A549 (cell line): ENCODE data around the gene HTRA2. TPM values are rescaled to one million over a fixed set of nuclear protein-coding genes. Genes with fewer than 3 reads are reported as not detected.

Experiments used
- ATAC-seq, 2 experiments: fragments of 200-7000 bp in 1 of 2; fragments of >200 bp in 1 of 2; cut with Nextera tagmentation in 1 of 2; cut with Tn5 transposase in 1 of 2; 3 replicates each; pipeline versions ENCODE4 v1.8.0 to v1.9.1; 2018 to 2020; ENCODE audit warnings: mild to moderate bottlenecking in 1 of 2, moderate library complexity in 1 of 2
- CTCF ChIA-PET: fragments of 300-600 bp; sonication (Branson Sonifier 250); formaldehyde crosslinking; extraction: SDS; loops from one replicate; lab custom pipeline; 2021; ENCODE audit warnings: antibody characterized with exemption, inconsistent platforms; lab: Yijun Ruan, JAX
- POLR2A ChIA-PET: fragments of 350-600 bp; formaldehyde crosslinking; extraction: SDS; loops from one replicate; lab custom pipeline; 2021; ENCODE audit warnings: antibody characterized with exemption, inconsistent platforms; lab: Yijun Ruan, JAX
- DNase-seq, 2 experiments: peaks; one replicate each; pipeline versions ENCODE4 v3.0.0 to v3.0.0-alpha.2; 2011 to 2016; ENCODE audit warnings: low read depth in 1 of 2, low spot score in 1 of 2
- FAIRE-seq: peaks from 2 replicates; lab custom pipeline; 2011; peaks lifted over from hg19 to GRCh38; lab: Jason Lieb, UNC
- H3K27ac ChIP-seq, 2 experiments: fragments of >200 bp; sonication (Bioruptor Twin); formaldehyde crosslinking; 3 replicates each; pipeline ENCODE4 v1.5.1; 2016 to 2017
- H3K4me1 ChIP-seq: fragments of >200 bp; sonication (Bioruptor Twin); formaldehyde crosslinking; 3 replicates; pipeline ENCODE4 v1.6.1; 2016
- H3K4me2 ChIP-seq: fragments of >200 bp; sonication (Bioruptor Twin); formaldehyde crosslinking; 3 replicates; pipeline ENCODE4 v1.6.1; 2016
- H3K4me3 ChIP-seq: fragments of >200 bp; sonication (Bioruptor Twin); formaldehyde crosslinking; 3 replicates; pipeline ENCODE4 v1.5.1; 2016
- H3K9me3 ChIP-seq: fragments of >200 bp; sonication (Bioruptor Twin); formaldehyde crosslinking; 3 replicates; pipeline ENCODE4 v1.6.1; 2016
- CBX2 ChIP-seq: fragments of 200-600 bp; sonication (generic); IDR thresholded peaks from 2 replicates; pipeline ENCODE4 v1.6.1; 2016; ENCODE audit warnings: low read depth, mild to moderate bottlenecking, borderline replicate concordance
- CBX8 ChIP-seq: fragments of 200-600 bp; sonication (generic); IDR thresholded peaks from 2 replicates; pipeline ENCODE4 v1.6.1; 2016
- CEBPB ChIP-seq, 2 experiments: fragments of >200 bp in 1 of 2; sonication (Bioruptor Twin) in 1 of 2; formaldehyde crosslinking in 1 of 2; IDR thresholded peaks; 2 replicates each; pipeline ENCODE4 v1.6.1; 2012 to 2016
- EHF ChIP-seq: fragments of 250-450 bp; sonication (Bioruptor Pico); IDR thresholded peaks from 2 replicates; pipeline ENCODE4 v1.5.0; 2020; ENCODE audit warnings: mild to moderate bottlenecking
- HEYL ChIP-seq: fragments of 250-450 bp; sonication (Bioruptor Pico); IDR thresholded peaks from 2 replicates; pipeline ENCODE4 v1.8.0; 2021; ENCODE audit warnings: mild to moderate bottlenecking, moderate library complexity
- HOXA7 ChIP-seq: fragments of 250-450 bp; sonication (Bioruptor Pico); IDR thresholded peaks from 2 replicates; pipeline ENCODE4 v1.5.0; 2020; ENCODE audit warnings: mild to moderate bottlenecking, moderate library complexity
- JUN ChIP-seq, 2 experiments: fragments of >200 bp; sonication (Bioruptor Twin); formaldehyde crosslinking; IDR thresholded peaks; 2 replicates in 1 of 2; 3 replicates in 1 of 2; pipeline ENCODE4 v1.6.1; 2016 to 2017
- JUNB ChIP-seq: fragments of >200 bp; sonication (Bioruptor Twin); formaldehyde crosslinking; IDR thresholded peaks from 2 replicates; pipeline ENCODE4 v1.6.1; 2016
- NFE2L2 ChIP-seq: fragments of 150-350 bp; conservative IDR thresholded peaks from 2 replicates; pipeline ENCODE4 v1.6.1; 2014; ENCODE audit warnings: low read length
- NR3C1 ChIP-seq: fragments of >200 bp; sonication (Bioruptor Twin); formaldehyde crosslinking; IDR thresholded peaks from 3 replicates; pipeline ENCODE4 v1.6.1; 2017
- POLR2AphosphoS2 ChIP-seq: conservative IDR thresholded peaks from 2 replicates; pipeline ENCODE4 v1.6.1; 2012; ENCODE audit warnings: low read length, improper control_type of control experiment, inconsistent platforms
- RAD21 ChIP-seq, 2 experiments: fragments of >200 bp in 1 of 2; sonication (Bioruptor Twin) in 1 of 2; formaldehyde crosslinking in 1 of 2; IDR thresholded peaks in 1 of 2; conservative IDR thresholded peaks in 1 of 2; 2 replicates in 1 of 2; 3 replicates in 1 of 2; pipeline ENCODE4 v1.6.1; 2012 to 2018; ENCODE audit warnings: inconsistent platforms in 1 of 2
- RNF2 ChIP-seq: fragments of 200-600 bp; sonication (generic); IDR thresholded peaks from 2 replicates; pipeline ENCODE4 v1.6.1; 2016; ENCODE audit warnings: low read depth, mild to moderate bottlenecking, antibody characterized with exemption, moderate library complexity, borderline replicate concordance
- SREBF2 ChIP-seq: fragments of 450-650 bp; IDR thresholded peaks from 2 replicates; pipeline ENCODE4 v1.6.1; 2014; ENCODE audit warnings: mild to moderate bottlenecking, moderate library complexity
- TFCP2L1 ChIP-seq: fragments of 250-450 bp; sonication (Bioruptor Pico); IDR thresholded peaks from 2 replicates; pipeline ENCODE4 v1.5.0; 2021; ENCODE audit warnings: mild to moderate bottlenecking
- ZC3H11A ChIP-seq: fragments of 450-650 bp; IDR thresholded peaks from 2 replicates; pipeline ENCODE4 v1.6.1; 2014; ENCODE audit warnings: antibody characterized with exemption, mild to moderate bottlenecking
- ZFP36 ChIP-seq: fragments of 450-650 bp; IDR thresholded peaks from 2 replicates; pipeline ENCODE4 v1.6.1; 2014; ENCODE audit warnings: borderline replicate concordance; ENCODE audit not compliant: partially characterized antibody
- ZNF302 ChIP-seq: fragments of 250-450 bp; sonication (Bioruptor Pico); IDR thresholded peaks from 2 replicates; pipeline ENCODE4 v1.9.0; 2021; ENCODE audit warnings: inconsistent platforms, mild to moderate bottlenecking, moderate library complexity
- ZSCAN20 ChIP-seq: fragments of 250-450 bp; sonication (Bioruptor Pico); IDR thresholded peaks from 2 replicates; pipeline ENCODE4 v1.8.0; 2022; ENCODE audit warnings: mild to moderate bottlenecking, moderate library complexity
- WGBS: methylation state at CpG from one replicate; pipeline ENCODE4 v1.1.6; 2017; ENCODE audit errors: missing lambda C conversion rate; 5-methylcytosine and 5-hydroxymethylcytosine counted together
- polyA plus RNA-seq, 4 experiments: library from polyadenylated mRNA; depleted of rRNA in 3 of 4; stranded (reverse); fragments of >200 nt; fragmentation: RNase III in 1 of 4; extraction: RNeasy Plus Mini Kit Qiagen cat#74134 plus additional on column Dnase treatment in 1 of 4; gene quantifications; 2 replicates in 3 of 4; 3 replicates in 1 of 4; pipeline ENCODE4 v1.2.3, GENCODE V29; 2011 to 2017
- TF ChIP-seq, protein P1 (sequence below): IDR thresholded peaks from 2 replicates; pipeline ENCODE4 v1.6.1; 2012
- TF ChIP-seq, protein P2 (sequence below): IDR thresholded peaks from 2 replicates; pipeline ENCODE4 v1.6.1; 2012
- TF ChIP-seq, protein P3 (sequence below): fragments of >200 bp; sonication (Bioruptor Twin); formaldehyde crosslinking; IDR thresholded peaks from 3 replicates; pipeline ENCODE4 v1.6.1; 2016
- TF ChIP-seq, protein P4 (sequence below): fragments of 250-450 bp; sonication (Bioruptor Pico); IDR thresholded peaks from 2 replicates; pipeline ENCODE4 v1.5.0; 2020; ENCODE audit warnings: low read depth, mild to moderate bottlenecking, moderate library complexity

The HTRA2 gene
- polyA plus RNA-seq, 2 of the 4 experiments (the other 2 are of a cell fraction) = 28.7 to 36.5 TPM

DNA sequence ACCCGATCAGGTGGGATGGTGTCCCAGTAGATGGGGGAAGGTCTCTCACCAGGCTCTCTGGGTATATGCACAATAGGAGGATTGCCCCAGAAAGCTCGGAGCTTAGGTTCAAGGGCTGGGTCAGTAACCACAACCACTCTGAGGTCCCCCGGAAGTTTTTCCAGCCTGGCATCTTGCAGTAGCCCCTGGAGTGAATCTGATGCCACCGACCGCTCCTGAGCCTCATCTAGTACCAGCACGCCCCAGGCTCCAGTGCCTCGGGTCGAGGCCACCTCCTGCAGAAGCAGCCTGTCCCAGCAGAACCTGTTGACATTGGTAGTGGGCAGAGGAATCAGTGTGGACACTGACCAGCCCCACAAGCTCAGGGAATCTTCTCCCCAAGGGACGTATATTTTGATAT lies 5.7 kb upstream of the HTRA2 start:
- CTCF ChIA-PET = interaction anchor here (1.3 to 1.6 kb wide), 4 partner anchors 12 to 64 kb away, joined by 3 to 4 read pairs (median 3); partner anchors contain the start of genes CCDC142 and TTC31
- no peak overlapping the region for H3K4me2 ChIP-seq
- FAIRE-seq (no peak), DNase-seq (no peak), ATAC-seq (no peak)
- H3K9me3 ChIP-seq = no peaks in the 10 kb centered on the region
- peaks cover 10% of the 10 kb centered on the region for H3K4me1 ChIP-seq
- POLR2A ChIA-PET = no interaction called here
- H3K4me3 ChIP-seq = no peak overlapping the region
- no peak for TF ChIP-seq EHF (CRISPR knock-in tag)
- no peak for TF ChIP-seq RAD21 (conservative IDR thresholded peaks at IDR 0.05 in 1 of 2, IDR thresholded peaks at IDR 0.05 in 1 of 2)
- TF ChIP-seq CEBPB (IDR thresholded peaks at IDR 0.05) = no peak
- 69% methylated on average over 9 of the region's 9 CpGs for WGBS
- no peak overlapping the region for H3K27ac ChIP-seq

DNA sequence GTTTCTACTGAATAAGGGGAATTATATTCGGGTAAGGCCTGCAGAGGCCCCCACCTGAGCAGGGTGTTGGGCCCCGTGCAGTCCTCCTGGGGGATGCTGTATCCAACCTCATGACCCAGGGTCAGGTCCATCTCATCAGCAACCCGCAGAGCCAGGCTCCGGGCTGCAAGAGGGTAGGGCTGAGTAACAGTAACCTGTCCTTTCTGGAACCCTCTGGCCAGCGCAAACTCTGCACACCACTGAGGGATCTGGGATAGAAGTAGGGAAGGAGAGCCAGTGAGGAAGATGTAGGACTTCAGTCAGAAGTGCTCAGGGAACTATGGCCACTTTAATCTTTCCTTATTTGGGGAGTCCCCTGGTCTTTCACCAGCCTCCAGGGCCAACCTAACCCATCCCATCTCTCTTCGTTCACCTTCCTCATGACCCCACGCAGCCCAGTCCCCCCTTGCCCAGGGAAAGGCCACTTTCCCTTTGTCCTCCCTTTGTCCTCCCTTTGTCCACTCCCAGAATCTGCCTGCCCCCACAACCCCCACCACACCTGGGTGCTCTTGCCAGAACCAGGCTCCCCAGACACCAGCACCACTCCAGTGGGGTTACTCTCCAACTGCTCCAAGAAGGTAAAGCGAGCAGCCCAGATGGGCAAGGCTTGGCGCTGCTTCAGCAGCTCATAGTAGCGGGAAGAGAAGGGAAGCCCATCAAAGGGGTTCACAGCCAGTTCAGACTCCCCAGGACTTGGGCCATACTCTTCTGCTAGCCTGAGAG lies 4.6 kb upstream of the HTRA2 start:
- Histone ChIP-seq H3K27ac (no peak overlapping the region), H3K9me3 (no peaks in the 10 kb centered on the region), H3K4me3 (no peak overlapping the region), H3K4me1 (peaks cover 10% of the 10 kb centered on the region), H3K4me2 (no peak overlapping the region)
- ChIA-PET POLR2A (interaction anchor here (0.7 to 1.8 kb wide), 2 partner anchors 15 to 71 kb away, joined by 3 to 4 read pairs; no protein-coding TSS in a partner anchor), CTCF (interaction anchor here (2.4 kb wide), 1 partner anchor 42 kb away, joined by 10 read pairs; the partner anchor contains the start of genes CCDC142 and TTC31)
- ATAC-seq (no peak), FAIRE-seq (no peak), DNase-seq (no peak)
- 88% methylated on average over 10 of the region's 10 CpGs for WGBS
- TF ChIP-seq JUN (IDR thresholded peaks at IDR 0.05) (peak in 1 of 2 experiments; percentile 14; a peak in 2 of 5 replicates), RNF2 (no peak)

DNA sequence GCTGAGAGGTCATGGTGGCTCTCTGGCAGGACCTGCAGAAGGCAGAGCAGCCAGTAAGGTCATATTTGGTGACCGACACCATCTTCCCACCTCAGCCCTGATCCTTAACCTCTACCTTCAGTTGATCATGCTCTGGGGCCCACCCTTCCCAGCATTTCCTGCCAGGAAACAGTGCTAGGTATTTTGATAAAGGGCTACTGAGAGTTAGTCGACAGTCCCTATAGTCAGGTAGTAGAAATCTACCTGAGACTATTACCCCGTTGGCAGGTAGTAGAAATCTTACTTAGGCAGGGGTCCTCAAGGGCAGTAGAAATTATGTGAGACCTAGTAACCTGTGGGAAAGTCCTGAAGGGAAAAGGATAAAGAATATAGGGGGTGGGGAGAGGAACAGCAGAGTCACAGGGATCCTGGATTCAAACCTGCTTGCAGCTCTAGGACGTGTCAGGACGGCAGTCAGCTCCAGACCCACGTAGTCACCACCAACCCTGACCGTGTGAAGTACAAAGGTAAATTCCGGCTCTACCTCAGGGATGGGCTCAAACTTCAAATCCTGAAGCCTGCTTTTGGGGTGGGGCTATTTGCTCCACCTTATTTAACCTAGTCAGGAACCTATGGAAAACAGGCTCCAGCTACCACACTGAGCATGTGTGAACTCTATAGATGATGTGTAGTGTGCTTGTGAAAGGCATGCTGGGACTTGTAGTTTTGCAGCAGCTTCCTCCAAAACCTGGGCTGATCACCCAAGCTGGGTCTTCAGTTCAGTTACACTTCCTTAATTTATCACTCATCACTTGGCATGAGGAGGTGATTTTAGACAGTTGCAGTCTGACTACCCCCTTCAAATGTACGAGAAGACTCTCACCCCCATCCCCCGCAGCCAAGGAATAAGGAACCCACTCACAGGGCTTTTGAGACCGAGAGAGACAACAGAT lies 3.8 kb upstream of the HTRA2 start, which contains the start of gene DQX1:
Gene DQX1, minus strand, starts transcription at position 515 of the 932 bp plus-strand sequence. Its CDS starts 502 bp downstream, at position 13.
- TF ChIP-seq TFCP2L1 (CRISPR knock-in tag) (0 out of 2 replicates have a peak, but pooled peaks have one; percentile 65), ZFP36 (no peak), JUN (IDR thresholded peaks at IDR 0.05) (0 out of 5 replicates have a peak, but pooled peaks of 1 of the 2 experiments have one; percentile 1), HOXA7 (CRISPR knock-in tag) (0 out of 2 replicates have a peak, but pooled peaks have one; percentile 30)
- TF ChIP-seq, protein P1, sequence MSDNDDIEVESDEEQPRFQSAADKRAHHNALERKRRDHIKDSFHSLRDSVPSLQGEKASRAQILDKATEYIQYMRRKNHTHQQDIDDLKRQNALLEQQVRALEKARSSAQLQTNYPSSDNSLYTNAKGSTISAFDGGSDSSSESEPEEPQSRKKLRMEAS = no peak
- TF ChIP-seq, protein P2, sequence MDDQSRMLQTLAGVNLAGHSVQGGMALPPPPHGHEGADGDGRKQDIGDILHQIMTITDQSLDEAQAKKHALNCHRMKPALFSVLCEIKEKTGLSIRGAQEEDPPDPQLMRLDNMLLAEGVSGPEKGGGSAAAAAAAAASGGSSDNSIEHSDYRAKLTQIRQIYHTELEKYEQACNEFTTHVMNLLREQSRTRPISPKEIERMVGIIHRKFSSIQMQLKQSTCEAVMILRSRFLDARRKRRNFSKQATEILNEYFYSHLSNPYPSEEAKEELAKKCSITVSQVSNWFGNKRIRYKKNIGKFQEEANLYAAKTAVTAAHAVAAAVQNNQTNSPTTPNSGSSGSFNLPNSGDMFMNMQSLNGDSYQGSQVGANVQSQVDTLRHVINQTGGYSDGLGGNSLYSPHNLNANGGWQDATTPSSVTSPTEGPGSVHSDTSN = no peak
- Histone ChIP-seq H3K9me3 (no peaks in the 10 kb centered on the region), H3K4me3 (no peak within 1 kb of the TSS), H3K4me2 (no peak within 1 kb of the TSS), H3K27ac (no peak within 1 kb of the TSS), H3K4me1 (peaks cover 14% of the 10 kb centered on the region)
- DNase-seq (peak in 1 of 2 experiments; percentile 77), ATAC-seq (no peak), FAIRE-seq (no peak)
- CTCF ChIA-PET = interaction anchor here (1.0 to 2.4 kb wide), 3 partner anchors 12 to 43 kb away, joined by 3 to 10 read pairs (median 4); partner anchors contain the start of genes CCDC142 and TTC31
- WGBS = 88% methylated on average over 11 of the region's 11 CpGs
- POLR2A ChIA-PET = interaction anchor here (0.7 to 1.8 kb wide), 2 partner anchors 16 to 71 kb away, joined by 3 to 4 read pairs; no protein-coding TSS in a partner anchor

DNA sequence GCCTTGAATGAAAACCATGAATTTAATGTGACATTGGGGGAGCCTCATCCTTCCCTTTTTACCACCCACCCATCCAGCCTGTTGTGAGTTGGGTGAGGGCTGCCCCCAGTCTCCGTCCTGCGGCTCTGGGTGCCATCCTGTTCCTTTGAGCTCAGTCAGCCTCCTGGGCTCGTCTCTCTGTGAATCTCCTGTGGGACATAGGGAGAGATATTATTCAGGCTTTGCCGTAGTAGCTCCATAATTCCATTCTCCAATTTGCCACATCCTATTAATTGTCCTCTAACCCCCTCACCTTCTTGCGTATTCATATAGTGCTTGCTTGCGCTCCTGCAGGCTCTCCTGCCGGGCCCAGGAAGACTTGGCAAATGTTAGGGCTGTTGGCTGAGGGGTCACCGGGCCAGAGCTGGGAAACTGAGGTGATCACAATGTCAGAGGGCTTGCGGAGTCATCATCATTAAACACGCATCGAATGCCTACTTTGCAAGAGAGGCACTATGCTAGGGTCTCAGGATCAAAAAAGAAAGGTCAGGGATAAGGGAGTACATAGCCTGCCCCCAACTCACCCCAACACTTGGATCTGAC lies 3.0 kb upstream of the HTRA2 start:
- no peak for TF ChIP-seq JUNB
- TF ChIP-seq, protein P3, sequence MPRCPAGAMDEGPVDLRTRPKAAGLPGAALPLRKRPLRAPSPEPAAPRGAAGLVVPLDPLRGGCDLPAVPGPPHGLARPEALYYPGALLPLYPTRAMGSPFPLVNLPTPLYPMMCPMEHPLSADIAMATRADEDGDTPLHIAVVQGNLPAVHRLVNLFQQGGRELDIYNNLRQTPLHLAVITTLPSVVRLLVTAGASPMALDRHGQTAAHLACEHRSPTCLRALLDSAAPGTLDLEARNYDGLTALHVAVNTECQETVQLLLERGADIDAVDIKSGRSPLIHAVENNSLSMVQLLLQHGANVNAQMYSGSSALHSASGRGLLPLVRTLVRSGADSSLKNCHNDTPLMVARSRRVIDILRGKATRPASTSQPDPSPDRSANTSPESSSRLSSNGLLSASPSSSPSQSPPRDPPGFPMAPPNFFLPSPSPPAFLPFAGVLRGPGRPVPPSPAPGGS = no peak
- TF ChIP-seq CBX8 = no peak
- no peak for TF ChIP-seq SREBF2
- no peak for TF ChIP-seq ZNF302 (CRISPR knock-in tag)
- TF ChIP-seq CBX2 = no peak
- TF ChIP-seq HEYL (CRISPR knock-in tag) = no peak
- no peak for TF ChIP-seq ZC3H11A
- no peak for TF ChIP-seq JUN (IDR thresholded peaks at IDR 0.05)
- TF ChIP-seq NR3C1 = no peak
- TF ChIP-seq NFE2L2 = no peak
- TF ChIP-seq POLR2AphosphoS2 = no peak
- TF ChIP-seq, protein P4, sequence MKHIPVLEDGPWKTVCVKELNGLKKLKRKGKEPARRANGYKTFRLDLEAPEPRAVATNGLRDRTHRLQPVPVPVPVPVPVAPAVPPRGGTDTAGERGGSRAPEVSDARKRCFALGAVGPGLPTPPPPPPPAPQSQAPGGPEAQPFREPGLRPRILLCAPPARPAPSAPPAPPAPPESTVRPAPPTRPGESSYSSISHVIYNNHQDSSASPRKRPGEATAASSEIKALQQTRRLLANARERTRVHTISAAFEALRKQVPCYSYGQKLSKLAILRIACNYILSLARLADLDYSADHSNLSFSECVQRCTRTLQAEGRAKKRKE (CRISPR knock-in tag) = no peak
- TF ChIP-seq ZSCAN20 (CRISPR knock-in tag) = no peak
- no peak overlapping the region for H3K4me2 ChIP-seq
- no peak overlapping the region for H3K4me3 ChIP-seq
- H3K4me1 ChIP-seq = peaks cover 17% of the 10 kb centered on the region
- CTCF ChIA-PET = interaction anchor here (0.5 to 2.4 kb wide), 4 partner anchors 12 to 703 kb away, joined by 3 to 10 read pairs (median 4); partner anchors contain the start of genes CCDC142 and TTC31
- 95% methylated on average over 11 of the region's 11 CpGs for WGBS
- POLR2A ChIA-PET = interaction anchor here (1.8 kb wide), 1 partner anchor 17 kb away, joined by 4 read pairs; no protein-coding TSS in a partner anchor
- no peak for DNase-seq
- no peak for ATAC-seq
- FAIRE-seq = no peak
- no peaks in the 10 kb centered on the region for H3K9me3 ChIP-seq
- no peak overlapping the region for H3K27ac ChIP-seq
